CD4-positive, alpha-beta T cell treated with Interleukin-4 for 1 hour (primary cell): Measurements from ENCODE around the gene CDH13.

ENCODE experiments used
- DNase-seq, 2 donors: peaks; one replicate each; pipeline ENCODE4 v3.0.0-alpha.2; 2020 to 2022

CDH13 gene

DNA sequence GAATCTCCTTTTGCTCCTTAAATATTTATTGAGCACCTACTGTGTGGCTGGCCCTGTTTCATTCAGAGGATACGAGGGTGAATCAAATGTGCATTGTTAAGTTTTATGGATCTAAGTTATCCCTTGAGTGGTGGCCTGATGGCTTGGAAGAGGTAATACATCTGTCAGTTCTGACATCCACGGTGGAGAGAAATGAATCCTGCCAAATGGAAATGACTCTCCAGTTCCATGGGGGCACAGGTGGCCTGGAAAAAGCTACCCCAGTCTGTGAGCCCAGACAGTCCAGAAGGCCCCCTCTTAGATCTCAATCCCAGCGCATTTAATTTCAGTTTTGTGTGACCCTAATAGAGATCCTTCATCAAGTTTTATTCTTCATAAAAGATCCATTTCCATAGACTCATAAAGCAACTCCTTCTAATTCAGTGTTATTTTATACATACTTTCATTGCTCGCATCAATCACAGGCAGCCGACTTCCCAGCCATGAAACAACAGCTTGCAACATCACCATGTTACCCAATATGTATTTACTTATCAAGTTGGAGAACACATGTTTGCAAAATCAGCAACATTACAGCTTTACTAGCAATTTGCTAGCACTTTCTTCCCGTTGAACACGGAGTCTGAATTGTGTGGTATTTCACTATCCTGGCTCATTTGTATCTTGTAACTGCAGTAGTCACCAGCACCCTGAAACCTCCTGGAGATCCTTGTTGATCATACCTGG is 846.2 kb downstream of the CDH13 start:
- DNase-seq, result no peak

DNA sequence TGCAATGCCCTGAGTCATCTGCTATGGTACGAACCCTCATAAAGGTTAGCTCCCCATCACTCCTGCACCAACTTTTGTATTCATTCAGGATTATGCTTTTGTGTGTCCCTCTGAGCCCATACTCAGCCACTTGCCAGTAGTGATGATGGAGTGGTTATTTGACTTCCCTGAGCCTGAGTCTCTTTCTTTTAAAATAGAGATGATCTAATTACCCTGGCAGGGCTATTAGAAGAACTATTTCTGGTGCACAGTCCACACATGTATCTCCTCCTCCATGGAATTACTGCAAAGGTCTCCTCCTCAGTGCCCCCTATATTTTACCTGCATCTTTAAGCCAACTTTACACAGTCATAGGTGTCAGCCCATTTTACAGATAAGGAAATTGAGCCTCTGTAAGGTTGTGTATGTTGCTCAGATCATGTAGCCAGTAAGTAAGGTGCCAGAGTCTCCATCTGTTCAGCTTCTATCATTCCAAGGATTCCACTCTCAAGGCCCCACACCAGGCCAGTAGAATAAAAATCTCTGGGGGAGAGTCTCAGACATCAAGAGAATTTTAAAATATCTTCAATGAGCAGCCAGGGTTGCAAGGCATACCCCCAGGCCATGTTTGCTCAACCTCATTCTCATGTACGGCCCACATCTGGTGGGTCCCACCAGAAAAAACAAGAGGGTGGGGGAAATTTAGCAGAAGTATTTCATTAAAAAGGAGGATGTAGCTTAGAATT is 847.3 kb downstream of the CDH13 start:
- DNase-seq, result no peak

DNA sequence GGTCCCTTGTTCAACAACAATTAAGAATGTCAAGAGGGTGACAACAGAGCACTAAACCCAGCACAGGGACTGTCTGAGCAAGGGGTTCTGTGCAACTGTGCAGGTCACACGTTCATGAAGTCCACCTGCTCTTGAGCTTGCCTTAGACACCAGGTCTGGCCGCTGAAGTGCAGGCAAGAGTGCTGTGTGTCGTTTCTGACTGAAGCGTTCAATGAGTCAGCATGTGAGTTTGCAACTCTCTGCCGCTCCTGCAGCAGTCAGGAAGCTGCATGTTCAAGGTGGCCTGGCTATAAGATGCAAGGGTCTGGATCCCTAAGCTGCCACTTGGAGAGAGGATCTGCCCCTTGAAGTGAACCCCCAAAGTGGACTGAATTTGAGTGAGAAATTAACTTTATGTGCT is 848.3 kb downstream of the CDH13 start:
- no peak for DNase-seq

DNA sequence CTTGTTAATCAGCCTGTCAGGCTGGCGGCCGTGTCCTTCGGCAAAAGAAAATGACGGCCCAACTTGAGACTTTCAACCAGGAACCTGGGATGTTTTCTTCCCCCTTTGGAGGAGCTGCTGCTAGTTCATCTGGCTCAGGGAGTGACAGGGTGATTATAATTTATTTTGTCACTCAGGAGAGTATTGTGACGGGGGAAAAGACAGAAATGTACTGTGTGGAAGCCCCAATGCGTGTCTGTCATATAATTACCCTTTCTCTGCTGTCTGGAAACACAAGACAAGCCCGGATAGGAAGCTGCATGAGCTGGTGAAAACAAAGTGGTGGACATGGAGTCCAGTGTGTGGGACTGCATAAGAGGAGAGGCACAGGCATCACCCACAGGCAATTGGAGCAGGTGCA is 854.8 kb downstream of the CDH13 start:
- no peak for DNase-seq

DNA sequence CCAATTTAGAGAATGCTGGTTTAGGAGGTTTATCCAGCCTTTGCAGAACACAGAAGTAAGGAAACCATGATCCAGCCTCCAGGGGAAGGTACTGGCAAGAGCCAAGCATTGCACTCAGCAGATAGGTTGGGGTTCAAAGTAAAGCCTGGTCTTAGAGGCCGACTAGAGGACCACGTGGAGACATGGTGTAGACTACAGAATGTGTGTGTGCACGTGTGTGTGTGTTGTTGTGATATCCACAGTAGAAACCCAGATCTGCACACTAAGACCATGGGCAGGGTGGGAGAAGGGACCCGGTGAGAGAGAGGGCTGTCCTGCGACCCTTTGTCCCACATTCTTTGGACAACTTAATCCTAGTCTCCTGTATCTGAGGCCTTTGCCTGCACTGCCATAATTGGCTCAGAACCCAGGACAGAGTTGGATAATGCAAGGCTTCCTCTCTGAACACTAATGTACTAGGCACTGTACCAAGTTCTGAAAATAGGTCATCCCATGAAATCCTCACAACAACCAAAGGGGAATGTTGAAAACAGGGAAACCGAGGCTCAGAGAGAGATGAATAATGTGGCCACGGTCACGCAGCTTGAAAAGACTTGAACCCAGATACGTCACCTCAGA is 855.9 kb downstream of the CDH13 start:
- no peak for DNase-seq

DNA sequence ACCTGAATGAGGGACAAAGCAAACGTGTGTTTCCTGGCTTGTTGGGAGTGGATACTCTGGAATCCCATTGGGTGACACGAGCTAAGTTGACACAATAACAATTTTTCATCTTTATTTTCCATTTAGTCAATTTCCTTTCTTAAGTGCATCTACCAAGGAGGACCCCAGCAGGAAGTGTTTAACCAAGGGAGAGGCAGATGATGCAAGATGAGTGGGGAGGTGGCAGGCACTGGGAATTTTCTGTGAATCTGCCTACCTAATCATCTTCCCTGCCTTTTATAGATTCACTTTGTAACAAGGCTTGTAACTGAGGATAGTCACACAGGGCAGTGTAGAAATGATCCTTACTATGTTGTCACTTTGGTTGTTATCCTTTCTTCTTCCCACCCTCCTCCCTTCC is 863.3 kb downstream of the CDH13 start:
- no peak for DNase-seq

DNA sequence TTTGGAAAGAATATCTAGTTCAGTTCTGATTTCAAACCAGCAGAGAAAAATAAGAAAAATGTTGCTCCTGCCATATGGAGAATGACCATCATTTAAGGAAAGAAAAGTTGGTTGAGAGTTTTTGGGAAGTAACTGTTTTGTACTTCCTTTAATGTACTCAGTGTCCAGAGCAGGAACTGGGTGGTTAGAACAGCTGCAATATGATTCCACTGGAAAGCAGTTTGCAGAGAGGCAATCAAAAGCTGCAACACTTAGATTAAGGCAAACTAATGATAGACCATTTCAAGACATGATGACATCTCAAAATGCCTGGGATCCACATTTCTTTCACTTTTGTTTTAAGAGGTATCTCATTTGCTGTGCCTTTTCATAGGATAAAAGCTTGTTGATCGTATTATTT is 867.7 kb downstream of the CDH13 start:
- no peak for DNase-seq

DNA sequence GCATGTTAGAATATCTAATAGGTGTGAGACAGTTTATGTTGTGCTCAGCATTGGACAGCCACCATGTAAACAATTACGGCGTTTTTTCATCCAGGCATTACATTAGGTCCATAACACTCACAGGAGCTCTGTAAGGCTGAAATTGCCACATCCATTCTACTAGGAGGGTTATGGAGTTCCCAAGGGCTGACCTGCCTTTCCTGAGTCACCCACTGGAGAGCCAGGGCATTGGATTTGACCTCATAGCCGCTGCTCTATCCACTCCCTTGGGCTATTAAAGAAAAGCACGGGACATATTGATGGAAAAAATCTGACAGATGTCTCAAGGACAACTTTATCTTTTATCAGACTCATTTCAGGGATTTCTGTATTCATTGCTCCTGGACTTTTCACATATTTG is 874.7 kb downstream of the CDH13 start:
- DNase-seq, result no peak

DNA sequence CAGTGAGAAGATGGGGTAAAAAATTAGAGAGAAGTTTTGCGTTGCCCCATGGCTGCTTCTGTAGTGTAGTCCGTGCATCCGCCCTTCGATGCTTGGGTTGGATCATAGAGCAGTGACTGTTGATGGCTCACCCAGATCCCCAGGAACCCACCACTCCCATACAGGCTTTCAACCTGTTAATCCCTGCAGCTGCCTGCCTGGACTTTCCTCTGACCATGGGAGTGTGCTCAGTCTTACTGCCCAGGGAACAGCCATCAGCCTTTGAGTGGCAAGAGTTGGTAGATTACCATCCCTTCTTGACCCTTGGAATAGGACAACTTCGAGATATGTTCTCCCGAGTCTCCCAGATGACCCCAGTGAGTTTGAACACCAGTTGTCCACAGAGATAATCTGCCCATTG is 881.5 kb downstream of the CDH13 start:
- DNase-seq, result no peak

DNA sequence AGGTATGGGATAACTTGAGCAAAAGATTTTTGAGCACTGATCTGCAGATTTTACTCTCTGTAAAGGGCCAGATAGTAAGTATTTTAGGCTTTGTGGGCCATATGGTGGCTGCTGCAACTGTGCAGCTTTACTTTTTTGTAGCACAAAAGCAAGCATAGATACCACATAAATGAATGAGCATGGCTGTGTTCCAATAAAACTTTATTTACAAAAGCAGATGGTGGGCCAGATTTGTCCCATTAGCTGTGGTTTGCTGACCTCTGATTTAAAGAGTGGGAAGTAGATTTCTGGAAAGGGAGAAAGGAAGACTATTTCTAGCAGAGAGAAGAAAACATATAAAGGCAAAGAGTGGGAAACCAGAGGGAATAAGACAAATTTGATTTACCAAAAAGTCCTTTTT is 882.5 kb downstream of the CDH13 start:
- no peak for DNase-seq

DNA sequence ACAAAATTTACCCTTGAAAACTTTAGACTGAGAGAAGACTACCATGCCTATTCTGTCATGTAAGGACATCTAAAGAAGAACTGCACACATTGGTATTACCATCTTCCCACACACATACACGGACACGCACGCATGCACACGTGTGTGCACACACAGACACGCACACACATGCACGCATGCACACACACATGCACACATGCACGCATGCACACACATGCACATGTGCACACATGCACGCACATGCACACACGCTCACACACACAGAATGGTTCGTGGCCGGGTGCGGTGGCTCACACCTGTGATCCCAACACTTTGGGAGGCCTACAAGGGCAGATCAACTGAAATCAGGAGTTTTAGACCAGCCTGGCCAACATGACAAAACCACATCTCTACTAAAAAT is 884.1 kb downstream of the CDH13 start:
- no peak for DNase-seq

DNA sequence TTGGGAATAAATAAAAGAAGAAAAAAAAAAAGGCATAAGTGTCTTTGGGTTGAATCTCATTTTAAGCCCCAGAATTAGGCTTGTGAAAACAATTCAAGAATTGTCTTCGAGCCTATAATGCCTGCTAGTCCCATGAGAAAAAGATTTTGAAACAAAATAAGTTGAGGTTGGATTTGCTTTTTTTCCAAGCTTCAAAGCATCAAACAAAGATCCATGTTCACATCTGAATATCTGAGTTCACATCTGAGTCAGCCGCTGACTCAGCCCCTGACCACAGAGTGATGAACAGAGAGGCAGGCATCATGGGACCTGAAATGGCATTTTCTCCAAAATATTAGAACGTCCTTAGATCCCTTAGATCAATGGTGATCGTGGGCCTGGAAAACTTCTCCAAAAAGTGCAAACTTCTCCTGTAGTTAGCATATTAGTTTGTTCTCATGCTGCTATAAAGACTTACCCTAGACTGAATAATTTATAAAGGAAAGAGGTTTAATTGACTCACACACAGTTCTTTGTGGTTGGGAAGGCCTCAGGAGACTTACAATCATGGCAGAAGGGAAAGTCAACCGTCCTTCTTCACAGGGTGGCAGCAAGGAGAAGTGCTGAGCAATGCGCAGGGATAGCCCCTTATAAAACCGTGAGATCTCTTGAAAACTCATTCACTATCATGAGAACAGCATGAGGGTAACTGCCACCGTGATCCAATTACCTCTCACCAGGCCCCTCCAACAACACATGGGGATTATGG is 886.4 kb downstream of the CDH13 start:
- no peak for DNase-seq

DNA sequence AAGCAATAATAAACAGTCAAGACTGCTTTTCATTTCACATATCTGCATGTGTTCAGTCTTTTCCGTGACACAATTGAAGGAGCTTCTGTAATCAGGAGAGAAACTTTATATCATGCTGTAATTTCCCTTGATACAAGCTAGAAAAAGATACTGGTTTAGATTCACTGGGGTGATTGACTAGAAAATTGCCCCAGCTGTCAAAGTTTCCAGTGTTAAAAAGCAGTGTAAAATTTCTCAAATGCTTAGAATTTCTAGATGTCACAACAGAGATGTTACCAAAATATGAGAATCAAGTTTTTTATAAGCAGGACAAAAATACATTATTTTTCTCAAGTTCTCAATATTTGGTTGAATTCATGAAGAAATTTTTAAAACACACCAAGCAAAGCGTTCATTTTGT is 888.6 kb downstream of the CDH13 start:
- no peak for DNase-seq

DNA sequence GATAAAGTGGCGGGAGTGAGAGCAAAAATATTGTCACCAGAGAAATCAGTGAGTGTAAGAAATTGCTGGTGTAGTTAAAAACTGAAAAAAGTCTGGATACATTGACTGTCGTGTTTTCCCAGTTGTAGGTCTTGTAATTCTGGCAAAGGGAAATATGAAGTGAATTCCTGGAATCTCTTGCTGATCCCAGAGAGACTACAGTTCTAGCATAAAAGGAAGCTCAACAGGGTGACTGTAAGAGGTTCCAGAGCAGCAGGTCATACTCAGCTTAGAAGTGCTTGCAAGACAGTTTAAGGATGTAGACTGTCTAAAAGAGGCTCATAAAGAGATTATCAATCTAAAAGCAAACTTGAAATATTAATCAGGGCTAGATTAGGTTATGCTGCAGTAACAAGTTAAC is 890.2 kb downstream of the CDH13 start:
- no peak for DNase-seq

DNA sequence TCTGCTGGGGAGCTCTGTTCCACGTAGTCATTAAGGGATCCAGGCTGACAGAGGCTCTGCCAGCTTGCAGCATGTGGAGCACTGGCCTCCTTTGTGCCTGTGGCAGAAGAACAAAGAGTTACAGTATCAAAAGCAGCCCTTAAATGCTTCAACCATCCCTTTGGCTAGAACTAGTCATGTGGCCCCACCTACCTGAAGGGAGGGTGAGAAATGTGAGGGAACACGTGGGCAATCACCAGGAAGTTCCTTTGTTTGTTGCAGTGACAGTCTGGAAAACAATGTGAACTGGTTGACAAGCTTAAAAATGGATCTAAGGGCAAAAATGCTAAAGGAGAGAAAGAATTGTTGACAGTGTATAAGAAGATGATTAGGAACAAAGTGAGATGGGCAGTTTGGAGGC is 890.6 kb downstream of the CDH13 start:
- no peak for DNase-seq

DNA sequence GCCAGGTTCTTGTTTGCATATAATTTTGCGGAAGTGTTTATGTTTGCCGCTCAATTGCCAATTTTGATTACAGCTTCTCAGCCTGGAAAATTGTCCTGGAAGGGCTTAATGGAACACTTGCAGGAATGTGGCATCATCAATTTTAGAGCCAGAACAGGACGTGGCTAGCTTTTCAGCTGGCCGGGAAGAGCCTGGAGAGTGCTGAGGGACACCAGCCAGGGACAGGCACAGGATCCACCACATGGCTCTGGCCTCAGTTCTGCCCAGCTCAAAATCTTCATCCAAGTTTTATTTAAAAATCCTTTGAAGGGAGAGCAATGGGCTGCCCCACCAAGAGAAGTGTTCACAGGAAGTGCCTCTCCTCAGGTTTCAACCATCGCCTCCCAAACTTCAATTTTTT is 893.8 kb downstream of the CDH13 start:
- DNase-seq, result no peak

DNA sequence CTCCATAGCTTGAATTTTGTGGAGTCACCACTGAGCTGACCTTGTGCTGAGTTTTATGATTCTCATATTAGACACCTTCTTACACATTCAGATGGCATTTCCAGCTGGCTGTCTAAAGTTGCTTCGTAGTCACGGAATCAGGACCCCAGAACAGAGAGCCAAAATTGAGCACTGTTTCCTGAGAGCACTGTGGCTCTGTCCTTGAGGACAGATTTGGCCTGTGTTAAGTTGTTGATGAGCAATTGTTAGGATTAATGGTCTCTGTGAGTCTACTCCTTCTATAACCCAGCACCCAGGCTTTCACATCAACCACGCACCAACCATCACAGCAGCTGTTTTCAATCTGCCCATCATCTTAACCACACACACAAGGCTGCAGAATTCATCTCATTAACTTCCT is 903.5 kb downstream of the CDH13 start:
- DNase-seq, result no peak

DNA sequence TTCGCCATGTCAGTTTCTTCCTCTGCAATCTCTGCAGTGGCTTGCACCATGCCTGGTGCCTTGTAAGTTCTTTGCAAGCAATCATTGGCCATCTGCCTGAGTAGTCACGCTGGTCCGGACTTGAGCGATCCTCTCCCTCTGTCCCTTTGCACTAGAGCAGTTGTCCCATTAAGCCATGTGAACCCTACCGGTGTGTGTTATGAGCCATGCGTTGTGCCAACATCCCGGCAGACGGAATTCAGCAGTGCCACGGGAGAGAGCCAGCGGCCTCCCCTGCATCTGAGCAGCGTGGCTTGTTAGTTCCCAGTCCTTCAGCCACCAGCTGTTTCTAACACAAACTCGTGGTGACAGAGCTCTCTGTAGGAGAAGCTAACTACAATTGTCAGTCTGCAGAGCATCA is 905.9 kb downstream of the CDH13 start:
- no peak for DNase-seq

DNA sequence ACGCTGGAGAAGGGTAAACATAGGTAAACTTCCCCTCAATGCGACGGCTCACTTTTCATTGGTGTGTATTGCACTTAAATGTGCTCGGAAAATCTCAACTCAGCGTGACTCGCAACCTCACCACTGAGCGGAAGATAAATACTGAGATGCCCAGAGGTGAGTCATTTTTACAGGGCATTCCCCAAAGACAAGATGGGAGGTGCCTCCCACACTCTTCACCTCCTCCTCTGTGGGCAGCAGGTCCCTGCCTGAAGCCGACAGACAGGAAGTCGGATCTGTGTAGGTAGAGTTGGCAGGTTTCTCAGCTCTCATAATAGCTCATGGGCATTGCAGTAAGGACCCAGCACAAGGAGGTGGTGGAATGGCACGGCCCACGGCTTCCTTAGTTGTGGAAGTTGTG is 906.4 kb downstream of the CDH13 start:
- no peak for DNase-seq

DNA sequence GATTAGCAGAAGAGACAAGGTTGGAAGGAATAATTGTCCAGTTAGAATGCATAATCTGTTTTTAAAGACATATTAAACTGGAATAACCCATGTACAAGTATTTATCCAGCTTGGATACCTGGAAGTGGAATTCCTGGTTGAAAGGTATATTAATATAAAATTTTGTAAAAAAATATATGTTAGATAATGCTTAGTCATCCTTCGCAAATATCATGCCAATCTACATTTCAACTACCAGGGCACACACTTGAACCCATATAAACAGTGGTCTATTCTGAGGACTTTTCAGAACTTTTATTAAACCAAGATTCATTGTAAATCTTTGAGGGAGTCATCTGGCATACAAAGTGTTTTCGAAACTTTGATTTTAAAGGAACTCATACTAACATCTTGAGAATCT is 911.9 kb downstream of the CDH13 start:
- DNase-seq, result no peak

DNA sequence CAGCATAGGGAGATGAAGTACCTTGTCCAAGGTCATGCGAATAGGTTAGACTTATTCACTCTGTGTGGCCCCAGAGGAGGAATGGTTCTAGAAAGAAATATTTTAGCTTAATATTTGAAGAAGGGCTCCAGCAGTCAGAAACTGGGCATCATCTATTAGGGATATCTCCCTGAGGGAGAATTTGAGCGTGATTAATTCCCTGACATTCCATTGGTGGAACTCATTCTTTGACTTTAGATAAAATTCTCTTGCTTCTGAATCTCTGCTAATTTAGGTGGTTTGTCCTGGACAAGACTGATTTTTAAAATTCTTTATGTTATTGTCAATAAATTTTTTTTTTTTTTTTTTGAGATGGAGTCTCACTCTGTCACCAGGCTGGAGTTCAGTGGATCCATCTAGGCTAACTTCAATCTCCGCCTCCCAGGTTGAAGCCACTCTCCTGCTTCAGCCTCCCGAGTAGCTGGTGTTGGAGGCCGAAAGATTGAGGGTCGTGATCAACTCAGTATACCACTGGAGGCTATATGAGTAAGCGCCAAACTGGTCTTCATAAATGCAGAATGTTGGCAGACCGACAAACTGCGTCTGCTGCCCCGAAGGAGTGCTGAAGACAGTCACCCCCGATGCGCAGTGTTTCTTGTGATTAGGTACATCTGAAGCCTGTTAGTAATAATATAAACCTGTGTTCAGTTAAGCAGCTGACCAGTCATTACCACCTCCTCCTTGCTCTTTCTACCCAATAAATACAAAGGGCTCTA is 913.1 kb downstream of the CDH13 start:
- no peak for DNase-seq

DNA sequence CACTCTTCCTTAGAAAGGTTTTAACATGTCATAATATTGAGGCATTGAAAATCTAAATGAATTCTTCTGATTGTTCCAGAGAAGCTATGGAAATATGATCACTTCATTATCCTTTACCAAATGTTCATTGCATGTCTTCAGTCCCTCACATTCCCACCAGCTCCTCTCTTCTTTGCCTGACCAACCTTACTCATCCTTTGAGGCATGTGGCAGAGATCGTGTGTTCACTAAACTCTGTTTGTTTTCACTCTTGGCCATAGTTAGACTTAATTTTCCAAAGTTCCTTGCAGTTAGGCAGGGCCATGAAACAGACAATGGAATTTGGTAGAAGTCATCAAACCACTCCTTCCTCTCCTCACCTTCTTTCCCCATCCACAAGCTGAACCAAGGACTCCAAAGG is 914.5 kb downstream of the CDH13 start:
- DNase-seq, result no peak

DNA sequence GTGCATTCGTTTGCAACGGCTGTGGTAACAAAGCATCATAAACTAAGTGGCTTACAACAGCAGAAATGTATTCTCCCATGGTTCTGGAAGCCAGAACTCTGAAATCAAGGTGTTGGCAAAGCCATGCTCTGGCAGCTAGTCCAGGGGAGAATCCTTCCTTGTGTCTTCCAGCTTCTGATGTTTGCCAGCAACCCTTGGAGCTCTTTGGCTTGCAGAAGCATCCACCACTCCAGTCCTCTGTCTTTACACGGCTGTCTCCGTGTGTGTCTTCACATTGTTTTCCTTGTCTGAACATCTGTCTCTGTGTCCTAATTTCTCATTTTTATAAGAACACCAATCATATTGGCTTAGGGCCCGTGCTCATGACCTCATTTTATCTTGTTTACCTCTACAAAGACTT is 915.7 kb downstream of the CDH13 start:
- no peak for DNase-seq
